ENCODE measurements around the gene EIF3K. TPM values are rescaled to one million over a fixed set of nuclear protein-coding genes. Genes with fewer than 3 reads are reported as not detected.
A peak's percentile ranks its signal among the peaks of the same experiment; 100 is the strongest.

EIF3K gene
- total RNA-seq, 1 donor from 2014 or later, result 229 TPM

- ATAC-seq, result no peak
- no peak for TF ChIP-seq CTCF (IDR thresholded peaks at IDR 0.05)
- no peaks in the 10 kb centered on the region for H3K9me3 ChIP-seq
- intact Hi-C loops (cut with DNase I), result no loop called here
- no peaks in the 10 kb centered on the region for H3K27me3 ChIP-seq (ENCODE audit: low read depth)
- no peak for DNase-seq
- H3K36me3 ChIP-seq, result no peaks in the 10 kb centered on the region
- H3K4me1 ChIP-seq, result peaks cover 95% of the 10 kb centered on the region
- H3K4me3 ChIP-seq, result no peak overlapping the region
- H3K27ac ChIP-seq, result peak overlapping the region; percentile 85
Measured at GRCh38 chr19:38667661-38668171, 48.7 kb downstream of the EIF3K start.

- Histone ChIP-seq H3K4me1 (peaks cover 85% of the 10 kb centered on the region), H3K36me3 (no peaks in the 10 kb centered on the region), H3K27ac (peak overlapping the region; percentile 37), H3K4me3 (no peak overlapping the region), H3K27me3 (ENCODE audit: low read depth) (no peaks in the 10 kb centered on the region), H3K9me3 (no peaks in the 10 kb centered on the region)
- DNase-seq (no peak), ATAC-seq (no peak)
- TF ChIP-seq CTCF (IDR thresholded peaks at IDR 0.05), result no peak
- intact Hi-C loops (cut with DNase I), result no loop called here
Measured at GRCh38 chr19:38669552-38669951, 50.6 kb downstream of the EIF3K start.

- ATAC-seq (no peak), DNase-seq (no peak)
- no peaks in the 10 kb centered on the region for H3K36me3 ChIP-seq
- no peak for TF ChIP-seq CTCF (IDR thresholded peaks at IDR 0.05)
- no peaks in the 10 kb centered on the region for H3K9me3 ChIP-seq
- peaks cover 85% of the 10 kb centered on the region for H3K4me1 ChIP-seq
- intact Hi-C loops (cut with DNase I), result no loop called here
- H3K27me3 ChIP-seq (ENCODE audit: low read depth), result no peaks in the 10 kb centered on the region
- no peak overlapping the region for H3K4me3 ChIP-seq
- peak overlapping the region; percentile 37 for H3K27ac ChIP-seq
Measured at GRCh38 chr19:38670921-38671398, 52.0 kb downstream of the EIF3K start.

GRCh38 chr19:38671654-38672053 lies 52.7 kb downstream of the EIF3K start:
- no peaks in the 10 kb centered on the region for H3K9me3 ChIP-seq
- H3K36me3 ChIP-seq, result peaks cover 4% of the 10 kb centered on the region
- no peak for ATAC-seq
- no peaks in the 10 kb centered on the region for H3K27me3 ChIP-seq (ENCODE audit: low read depth)
- H3K27ac ChIP-seq, result peak overlapping the region; percentile 37
- peaks cover 85% of the 10 kb centered on the region for H3K4me1 ChIP-seq
- intact Hi-C loops (cut with DNase I), result no loop called here
- no peak for TF ChIP-seq CTCF (IDR thresholded peaks at IDR 0.05)
- no peak for DNase-seq
- H3K4me3 ChIP-seq, result no peak overlapping the region

GRCh38 chr19:38673030-38673429 lies 54.0 kb downstream of the EIF3K start:
- ATAC-seq (no peak), DNase-seq (no peak)
- Histone ChIP-seq H3K4me3 (no peak overlapping the region), H3K36me3 (peaks cover 11% of the 10 kb centered on the region), H3K9me3 (no peaks in the 10 kb centered on the region), H3K27ac (no peak overlapping the region), H3K4me1 (peaks cover 85% of the 10 kb centered on the region), H3K27me3 (ENCODE audit: low read depth) (no peaks in the 10 kb centered on the region)
- TF ChIP-seq CTCF (IDR thresholded peaks at IDR 0.05), result no peak
- intact Hi-C loops (cut with DNase I), result no loop called here

Measured in lower lobe of right lung (tissue), 2 donors.